ENCODE measurements around the gene THEM5. TPM values are rescaled to one million over a fixed set of nuclear protein-coding genes. Genes with fewer than 3 reads are reported as not detected.

Gene THEM5
- total RNA-seq, 1 experiment from 2014 or later: not detected

DNA sequence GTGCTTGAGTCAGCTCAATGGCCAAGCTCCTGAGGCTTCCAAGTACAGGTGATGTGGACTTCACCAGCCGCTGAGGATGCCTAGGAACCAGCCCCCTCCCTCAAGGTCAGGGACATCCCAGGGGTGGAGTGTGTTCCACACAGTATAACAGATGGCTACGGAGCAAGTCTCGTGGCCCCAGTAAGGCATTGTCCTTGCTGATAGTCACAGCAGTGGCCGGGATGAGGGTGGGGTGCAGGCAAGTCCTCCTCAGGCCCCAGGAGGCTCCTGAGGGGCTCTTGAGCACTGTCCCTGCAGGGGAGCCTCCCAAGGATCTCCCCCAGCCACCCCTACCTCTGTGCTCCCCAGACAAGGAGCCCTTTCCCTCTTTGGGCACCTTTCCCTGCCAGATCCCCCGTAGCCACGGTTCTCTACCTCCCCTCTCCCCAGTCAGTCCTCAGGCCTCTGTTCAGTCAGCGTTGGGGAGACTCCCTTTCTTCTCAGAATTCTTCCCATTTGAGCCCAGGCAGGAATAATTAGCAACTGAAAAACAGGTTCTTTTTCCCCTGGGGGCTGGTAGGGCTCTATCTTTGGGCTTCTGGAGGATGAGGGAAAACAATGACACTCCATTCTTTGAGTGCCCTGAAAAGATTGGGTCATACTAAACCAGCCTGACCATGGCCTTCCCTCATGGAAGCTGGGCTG lies 7.1 kb upstream of the THEM5 start:
- Histone ChIP-seq H3K27me3 (ENCODE audit: low read length) (no peaks in the 10 kb centered on the region), H3K36me3 (ENCODE audit: low read depth, low read length) (no peaks in the 10 kb centered on the region), H3K9me3 (ENCODE audit: low read length) (no peaks in the 10 kb centered on the region), H3K4me3 (ENCODE audit: low read length) (no peak overlapping the region), H3K4me2 (ENCODE audit: low read length) (no peak overlapping the region), H3F3A (ENCODE audit: low read length, unreplicated experiment) (no peaks in the 10 kb centered on the region), H3K79me2 (ENCODE audit: low read length) (no peaks in the 10 kb centered on the region), H3K4me1 (ENCODE audit: insufficient read depth, low read length) (no peaks in the 10 kb centered on the region), H3K27ac (ENCODE audit: low read length) (no peak overlapping the region), H2AFZ (ENCODE audit: low read length) (no peak overlapping the region), H4K20me1 (ENCODE audit: low read length) (no peaks in the 10 kb centered on the region), H3K9ac (ENCODE audit: low read length) (no peak overlapping the region), H3K9me2 (replicated peaks; ENCODE audit: low read length) (no peaks in the 10 kb centered on the region)
- ChIA-PET CTCF (no interaction called here), POLR2A (ENCODE audit: unreplicated experiment) (no interaction called here)
- TF ChIP-seq EZH2 (IDR thresholded peaks at IDR 0.05; ENCODE audit: low read length, unreplicated experiment) (no peak), EZH2phosphoT487 (IDR thresholded peaks at IDR 0.05; ENCODE audit: borderline replicate concordance, low read length) (no peak)
- TF ChIP-seq, protein P1, sequence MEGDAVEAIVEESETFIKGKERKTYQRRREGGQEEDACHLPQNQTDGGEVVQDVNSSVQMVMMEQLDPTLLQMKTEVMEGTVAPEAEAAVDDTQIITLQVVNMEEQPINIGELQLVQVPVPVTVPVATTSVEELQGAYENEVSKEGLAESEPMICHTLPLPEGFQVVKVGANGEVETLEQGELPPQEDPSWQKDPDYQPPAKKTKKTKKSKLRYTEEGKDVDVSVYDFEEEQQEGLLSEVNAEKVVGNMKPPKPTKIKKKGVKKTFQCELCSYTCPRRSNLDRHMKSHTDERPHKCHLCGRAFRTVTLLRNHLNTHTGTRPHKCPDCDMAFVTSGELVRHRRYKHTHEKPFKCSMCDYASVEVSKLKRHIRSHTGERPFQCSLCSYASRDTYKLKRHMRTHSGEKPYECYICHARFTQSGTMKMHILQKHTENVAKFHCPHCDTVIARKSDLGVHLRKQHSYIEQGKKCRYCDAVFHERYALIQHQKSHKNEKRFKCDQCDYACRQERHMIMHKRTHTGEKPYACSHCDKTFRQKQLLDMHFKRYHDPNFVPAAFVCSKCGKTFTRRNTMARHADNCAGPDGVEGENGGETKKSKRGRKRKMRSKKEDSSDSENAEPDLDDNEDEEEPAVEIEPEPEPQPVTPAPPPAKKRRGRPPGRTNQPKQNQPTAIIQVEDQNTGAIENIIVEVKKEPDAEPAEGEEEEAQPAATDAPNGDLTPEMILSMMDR (conservative IDR thresholded peaks at IDR 0.05; ENCODE audit: low read depth, low read length): no peak
- intact Hi-C loops (cut with micrococcal nuclease): no loop called here
- no peak for ATAC-seq
- no peak for DNase-seq
- no TSS peak for BruUV-seq (replicated peaks)

DNA sequence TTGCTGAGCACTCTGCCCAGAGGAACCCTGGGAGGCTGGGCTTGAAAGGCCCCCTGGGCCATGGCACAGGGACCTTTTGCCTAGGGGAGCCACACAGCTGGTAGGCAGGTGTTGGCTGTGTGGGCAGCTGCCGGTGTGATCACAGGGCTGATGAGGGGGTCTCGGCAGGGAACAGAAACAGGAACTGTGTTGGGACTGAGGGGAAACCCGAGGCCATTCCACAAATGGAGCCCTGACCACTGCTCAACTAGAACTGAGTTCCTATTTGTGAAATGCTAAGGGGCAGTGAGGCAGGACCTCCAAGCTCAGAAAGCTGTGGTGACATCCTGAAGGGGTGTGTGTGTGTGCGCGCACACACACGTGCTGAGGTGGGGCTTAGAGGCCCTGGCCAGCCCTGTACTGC lies 6.4 kb upstream of the THEM5 start:
- Histone ChIP-seq H3F3A (ENCODE audit: low read length, unreplicated experiment) (no peaks in the 10 kb centered on the region), H3K9ac (ENCODE audit: low read length) (no peak overlapping the region), H3K4me3 (ENCODE audit: low read length) (no peak overlapping the region), H3K36me3 (ENCODE audit: low read depth, low read length) (no peaks in the 10 kb centered on the region), H3K27me3 (ENCODE audit: low read length) (no peaks in the 10 kb centered on the region), H3K4me1 (ENCODE audit: insufficient read depth, low read length) (no peaks in the 10 kb centered on the region), H4K20me1 (ENCODE audit: low read length) (no peaks in the 10 kb centered on the region), H3K9me2 (replicated peaks; ENCODE audit: low read length) (no peaks in the 10 kb centered on the region), H3K9me3 (ENCODE audit: low read length) (no peaks in the 10 kb centered on the region), H2AFZ (ENCODE audit: low read length) (no peak overlapping the region), H3K27ac (ENCODE audit: low read length) (no peak overlapping the region), H3K4me2 (ENCODE audit: low read length) (no peak overlapping the region), H3K79me2 (ENCODE audit: low read length) (no peaks in the 10 kb centered on the region)
- no TSS peak for BruUV-seq (replicated peaks)
- POLR2A ChIA-PET (ENCODE audit: unreplicated experiment): interaction anchor here (0.6 kb wide), 1 partner anchor 413 kb away, joined by 9 read pairs; no protein-coding TSS in a partner anchor
- no peak for ATAC-seq
- intact Hi-C loops (cut with micrococcal nuclease): no loop called here
- CTCF ChIA-PET: no interaction called here
- TF ChIP-seq, protein P1 (conservative IDR thresholded peaks at IDR 0.05; ENCODE audit: low read depth, low read length): no peak
- TF ChIP-seq EZH2phosphoT487 (IDR thresholded peaks at IDR 0.05; ENCODE audit: borderline replicate concordance, low read length) (no peak), EZH2 (IDR thresholded peaks at IDR 0.05; ENCODE audit: low read length, unreplicated experiment) (no peak)
- DNase-seq: no peak

DNA sequence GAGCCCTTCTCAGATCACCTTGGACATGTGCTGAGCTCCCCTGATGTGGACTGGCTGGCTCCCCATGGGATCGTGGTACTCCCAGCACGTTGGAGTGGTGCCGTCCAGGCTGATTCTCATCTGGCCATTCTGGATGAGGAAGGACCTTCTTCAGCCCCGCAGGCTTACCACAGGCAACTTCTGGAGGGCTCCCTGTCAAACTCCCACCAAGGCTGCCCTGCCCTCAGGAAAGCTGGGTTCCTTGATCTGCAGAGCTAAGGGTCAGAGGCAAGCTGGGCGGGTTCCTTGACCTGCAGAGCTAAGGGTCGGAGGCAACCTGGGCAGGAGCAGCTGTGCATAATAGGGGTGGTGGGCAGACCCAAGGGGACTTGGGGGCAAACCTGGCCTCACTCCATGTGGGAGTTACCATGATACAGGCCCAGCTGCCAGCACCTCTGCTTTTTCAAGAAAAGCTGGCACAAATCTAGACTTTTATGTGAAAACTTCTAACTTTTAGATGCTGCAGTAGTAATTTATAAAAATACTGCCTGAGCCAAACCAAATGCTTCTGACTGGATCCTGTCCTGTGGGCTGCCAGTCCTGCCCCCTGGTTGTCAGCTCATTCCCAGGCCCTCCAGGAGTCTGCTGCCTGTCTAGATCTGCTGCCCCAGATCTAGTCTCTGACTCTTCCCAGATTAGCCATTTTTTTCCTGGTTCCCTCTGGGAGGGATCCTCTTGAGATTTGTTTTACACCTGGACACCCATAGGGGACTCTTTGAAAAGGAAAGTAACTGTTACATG lies 5.6 kb upstream of the THEM5 start:
- ATAC-seq (no peak), DNase-seq (no peak)
- no peak overlapping the region for H3K27ac ChIP-seq (ENCODE audit: low read length)
- ChIA-PET CTCF (no interaction called here), POLR2A (ENCODE audit: unreplicated experiment) (interaction anchor here (0.6 kb wide), 1 partner anchor 412 kb away, joined by 9 read pairs; no protein-coding TSS in a partner anchor)
- BruUV-seq (replicated peaks): no TSS peak
- H4K20me1 ChIP-seq (ENCODE audit: low read length): no peaks in the 10 kb centered on the region
- no peak overlapping the region for H2AFZ ChIP-seq (ENCODE audit: low read length)
- H3F3A ChIP-seq (ENCODE audit: low read length, unreplicated experiment): no peaks in the 10 kb centered on the region
- H3K9ac ChIP-seq (ENCODE audit: low read length): no peak overlapping the region
- no peak overlapping the region for H3K4me3 ChIP-seq (ENCODE audit: low read length)
- H3K9me2 ChIP-seq (replicated peaks; ENCODE audit: low read length): no peaks in the 10 kb centered on the region
- no peaks in the 10 kb centered on the region for H3K9me3 ChIP-seq (ENCODE audit: low read length)
- H3K4me2 ChIP-seq (ENCODE audit: low read length): no peak overlapping the region
- H3K27me3 ChIP-seq (ENCODE audit: low read length): no peaks in the 10 kb centered on the region
- no peaks in the 10 kb centered on the region for H3K4me1 ChIP-seq (ENCODE audit: insufficient read depth, low read length)
- H3K79me2 ChIP-seq (ENCODE audit: low read length): no peaks in the 10 kb centered on the region
- intact Hi-C loops (cut with micrococcal nuclease): no loop called here
- no peaks in the 10 kb centered on the region for H3K36me3 ChIP-seq (ENCODE audit: low read depth, low read length)
- TF ChIP-seq EZH2phosphoT487 (IDR thresholded peaks at IDR 0.05; ENCODE audit: borderline replicate concordance, low read length) (no peak), EZH2 (IDR thresholded peaks at IDR 0.05; ENCODE audit: low read length, unreplicated experiment) (no peak)
- TF ChIP-seq, protein P1 (conservative IDR thresholded peaks at IDR 0.05; ENCODE audit: low read depth, low read length): no peak

Data from PC-3 (cell line).